ENCODE measurements around the gene MRLN. TPM values are rescaled to one million over a fixed set of nuclear protein-coding genes. Genes with fewer than 3 reads are reported as not detected.
"Not testable (repeated sequence)": the region's sequence is repeated elsewhere in the genome, so short reads cannot be mapped to it uniquely, and the experiment has no call there.

MRLN gene
- total RNA-seq, 1 donor from 2014 or later = not detected

DNA sequence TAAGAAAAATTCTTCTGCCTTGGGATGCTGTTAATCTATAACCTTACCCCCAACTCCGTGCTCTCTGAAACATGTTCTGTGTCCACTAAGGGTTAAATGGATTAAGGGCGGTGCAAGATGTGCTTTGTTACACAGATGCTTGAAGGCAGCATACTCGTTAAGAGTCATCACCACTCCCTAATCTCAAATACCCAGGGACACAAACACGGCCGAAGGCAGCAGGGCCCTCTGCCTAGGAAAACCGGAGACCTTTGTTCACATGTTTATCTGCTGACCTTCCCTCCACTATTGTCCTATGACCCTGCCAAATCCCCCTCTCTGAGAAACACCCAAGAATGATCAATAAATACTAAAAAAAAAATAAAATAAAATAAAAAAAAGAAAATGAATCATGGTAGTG is 8.5 kb downstream of the MRLN start:
- DNase-seq = not testable (repeated sequence)

GRCh38 chr10:59744156-59744555 is 9.1 kb downstream of the MRLN start:
- not testable (repeated sequence) for DNase-seq

DNA sequence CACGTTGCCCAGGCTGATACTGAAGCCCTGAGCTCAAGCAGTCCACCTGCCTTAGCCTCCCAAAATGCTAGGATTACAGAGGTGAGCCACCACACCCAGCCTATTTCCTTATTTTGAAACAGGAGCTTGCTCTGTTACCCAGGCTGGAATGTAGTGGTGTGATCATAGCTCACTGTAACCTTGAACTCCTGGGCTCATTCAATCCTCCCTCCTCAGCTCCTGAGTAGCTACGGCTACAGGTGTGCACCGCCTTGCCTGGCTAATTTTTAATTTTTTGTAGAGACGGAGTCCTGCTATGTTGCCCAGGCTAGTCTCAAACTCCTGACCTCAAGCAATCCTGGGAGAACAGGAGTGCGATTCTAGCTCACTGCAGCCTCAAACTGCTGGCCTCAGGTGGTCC is 11.7 kb downstream of the MRLN start:
- DNase-seq = no peak

DNA sequence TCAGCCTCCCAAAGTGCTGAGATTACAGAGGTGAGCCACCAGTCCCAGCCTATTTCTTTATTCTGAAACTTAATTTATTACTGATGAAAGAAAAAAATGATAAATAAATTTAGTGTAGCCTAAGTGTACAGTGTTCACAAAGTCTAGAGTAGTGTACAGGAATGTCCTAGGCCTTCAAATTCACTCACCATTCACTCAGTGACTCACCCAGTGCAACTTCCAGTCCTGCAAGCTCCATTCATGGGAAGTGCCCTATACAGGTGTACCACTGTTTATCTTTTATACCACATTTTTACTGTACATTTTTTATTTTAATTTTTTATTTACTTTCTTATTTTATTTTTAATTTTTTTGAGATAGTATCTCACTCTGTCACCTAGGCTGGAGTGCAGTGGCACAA is 12.2 kb downstream of the MRLN start:
- DNase-seq = no peak

DNA sequence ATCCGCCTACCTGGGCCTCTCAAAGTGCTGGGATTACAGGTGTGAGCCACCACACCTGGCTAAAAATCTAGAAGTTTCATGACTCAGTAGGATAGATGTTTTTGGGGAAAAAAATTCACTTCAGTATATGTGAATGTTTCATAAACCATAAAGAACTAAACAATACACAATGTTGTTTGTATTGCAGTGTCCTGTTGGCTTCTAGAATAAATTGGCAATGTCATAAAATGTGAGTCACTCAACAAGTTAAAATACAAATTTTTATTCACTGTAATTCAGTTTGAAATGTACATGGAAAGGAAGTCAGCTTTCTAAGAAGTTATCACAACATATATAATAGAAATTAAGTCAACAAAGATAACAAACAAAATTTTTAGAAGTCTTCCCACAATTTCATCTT is 16.5 kb downstream of the MRLN start:
- no peak for DNase-seq

DNA sequence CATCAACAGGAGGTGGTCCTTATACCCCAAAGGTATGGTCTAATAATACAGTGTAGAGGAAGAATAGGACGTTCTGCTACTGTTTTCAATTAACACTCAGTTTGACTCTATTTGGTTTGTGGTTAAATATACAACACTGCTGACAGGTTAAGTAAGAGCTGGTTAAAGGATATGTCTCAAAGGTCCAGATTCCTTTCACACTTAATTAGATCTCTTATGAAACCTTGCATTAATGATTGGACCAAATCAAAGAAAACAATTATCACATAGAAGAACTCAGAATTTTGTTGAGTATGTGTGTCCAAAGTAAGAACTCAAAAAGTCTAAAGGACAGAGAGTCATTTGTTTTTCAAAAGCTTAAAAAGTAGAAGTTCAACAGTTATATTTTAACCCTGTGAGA is 18.0 kb downstream of the MRLN start:
- DNase-seq = no peak

GRCh38 chr10:59734014-59734462 is 19.2 kb downstream of the MRLN start:
- no peak for DNase-seq

DNA sequence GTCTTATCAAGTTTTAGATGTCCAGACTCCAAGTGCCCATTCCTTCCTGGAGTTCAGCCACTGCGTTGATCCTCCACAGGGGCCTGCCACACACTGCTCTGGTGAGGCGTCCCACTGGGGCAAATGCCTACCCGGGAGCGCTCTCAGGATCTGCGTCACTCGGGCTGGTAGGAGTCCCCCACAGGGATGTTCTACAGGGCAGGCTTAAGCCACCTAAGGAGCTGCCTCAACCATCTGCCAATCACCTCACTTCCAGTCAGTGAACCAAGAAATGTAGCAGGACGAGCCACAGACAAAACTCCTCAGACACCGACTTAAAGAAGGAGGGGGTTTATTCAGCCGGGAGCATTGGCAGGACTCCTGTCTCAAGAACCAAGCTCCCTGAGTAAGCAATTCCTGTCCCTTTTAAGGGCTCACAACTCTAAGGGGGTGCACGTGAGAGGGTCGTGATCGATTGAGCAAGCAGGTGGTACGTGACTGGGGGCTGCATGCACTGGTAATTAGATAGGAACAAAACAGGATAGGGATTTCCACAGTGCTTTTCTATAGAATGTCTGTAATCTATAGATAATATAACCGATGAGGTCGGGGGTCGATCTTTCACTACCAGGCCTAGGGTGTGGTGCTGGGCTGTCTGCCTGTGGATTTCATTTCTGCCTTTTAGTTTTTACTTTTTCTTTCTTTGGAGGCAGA is 19.8 kb downstream of the MRLN start:
- DNase-seq = not testable (repeated sequence)

GRCh38 chr10:59732849-59733248 is 20.4 kb downstream of the MRLN start:
- not testable (repeated sequence) for DNase-seq

- not testable (repeated sequence) for DNase-seq
These were observed 24.1 kb downstream of the MRLN start for GRCh38 chr10:59729167-59729566.

- DNase-seq = no peak
These were observed 28.9 kb downstream of the MRLN start for GRCh38 chr10:59724098-59724938.

DNA sequence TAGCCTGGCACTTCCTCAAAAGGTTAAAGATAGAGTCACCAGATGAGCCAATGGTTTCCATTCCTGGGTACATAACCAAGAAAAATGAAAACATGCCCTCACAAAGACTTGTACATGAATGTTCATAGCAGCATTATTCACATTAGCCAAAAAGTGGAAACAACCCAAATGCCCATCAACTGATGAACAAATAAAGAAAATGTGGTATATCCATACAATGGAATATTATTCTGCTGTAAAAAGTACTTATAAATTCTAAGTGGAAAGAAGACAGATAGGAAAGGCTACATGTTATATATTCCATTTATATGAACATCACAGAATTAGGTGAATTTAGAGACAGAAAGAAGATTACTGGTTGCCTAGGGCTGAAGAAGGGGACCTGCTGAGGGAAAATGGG is 32.9 kb downstream of the MRLN start:
- DNase-seq = no peak

DNA sequence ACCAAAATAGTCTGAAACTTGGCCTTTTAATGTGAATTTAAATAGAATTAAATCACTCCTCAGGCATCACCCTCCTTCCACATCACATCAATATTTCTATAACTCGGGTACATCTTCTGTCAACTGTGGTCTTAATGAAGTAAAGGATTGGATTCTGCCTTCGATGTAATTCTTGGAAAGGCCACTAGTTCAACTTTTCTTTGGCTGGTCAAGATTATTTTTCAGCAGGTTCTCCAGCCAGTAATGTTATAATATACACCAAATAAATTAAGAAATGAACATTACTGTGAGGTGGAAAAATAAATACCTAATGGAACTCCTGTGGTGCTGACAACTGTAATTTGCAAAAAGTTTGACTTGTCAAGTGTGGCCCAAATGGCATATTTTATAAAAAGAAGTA is 33.9 kb downstream of the MRLN start:
- DNase-seq = no peak

DNA sequence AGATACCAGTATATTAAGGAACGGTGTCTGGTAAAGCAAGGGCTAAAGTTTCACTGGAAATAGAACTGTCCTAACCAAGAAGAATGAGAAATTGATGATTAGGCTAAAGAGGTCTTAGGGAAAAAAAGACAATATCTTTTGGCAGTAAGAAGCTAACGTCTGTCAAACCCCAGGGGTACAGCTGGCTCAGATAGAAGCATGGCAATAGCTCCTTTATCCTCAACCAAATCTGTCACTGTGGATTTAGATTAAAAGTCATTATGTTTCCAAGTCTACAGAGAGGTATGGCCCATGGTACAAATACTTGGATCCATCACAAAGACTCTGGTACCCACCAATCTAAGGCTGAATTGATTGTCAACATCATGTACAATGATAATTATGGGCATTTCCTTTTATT is 35.0 kb downstream of the MRLN start:
- no peak for DNase-seq

- no peak for DNase-seq
These were observed 39.9 kb downstream of the MRLN start for GRCh38 chr10:59713196-59713821.

DNA sequence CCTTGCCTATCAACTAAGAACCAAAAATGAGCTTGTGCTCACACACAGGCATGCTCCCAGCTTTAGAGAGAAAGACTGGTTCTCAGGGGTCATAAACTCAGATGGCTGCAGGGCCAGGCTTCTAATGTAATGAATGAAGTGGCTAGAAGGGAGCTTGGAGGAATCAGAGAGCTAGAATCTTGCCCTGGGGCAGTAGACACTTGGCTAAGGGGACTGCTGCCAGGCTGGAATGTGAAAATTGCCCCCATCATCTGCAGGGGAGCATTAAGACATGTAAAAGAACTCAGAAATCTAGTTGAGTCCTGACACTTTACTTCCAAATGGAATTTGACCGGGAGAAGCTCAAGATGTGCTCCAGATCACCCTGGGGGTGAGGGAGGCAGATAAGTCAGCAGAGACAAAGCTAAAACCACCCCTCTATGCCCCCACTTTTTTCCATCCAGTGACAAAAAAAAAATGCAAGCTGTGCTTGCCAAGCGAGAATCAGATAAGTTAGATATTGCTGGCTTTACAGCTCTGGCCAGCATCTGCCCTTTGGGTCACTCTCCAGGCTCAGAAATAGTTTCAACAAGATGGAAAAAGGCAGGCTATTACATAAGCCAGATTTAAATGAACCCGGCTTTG is 41.3 kb downstream of the MRLN start:
- no peak for DNase-seq

GRCh38 chr10:59709395-59710125 is 43.7 kb downstream of the MRLN start, which contains the start of gene SLC16A9:
SLC16A9 (minus strand) TSS chr10:59709850; CDS start chr10:59684291, 25,559 bp downstream.
- DNase-seq = peak; percentile 58

- DNase-seq = no peak
These were observed 44.4 kb downstream of the MRLN start for GRCh38 chr10:59708816-59709394.

- DNase-seq = no peak
These were observed 46.1 kb downstream of the MRLN start for GRCh38 chr10:59706851-59707797.

DNA sequence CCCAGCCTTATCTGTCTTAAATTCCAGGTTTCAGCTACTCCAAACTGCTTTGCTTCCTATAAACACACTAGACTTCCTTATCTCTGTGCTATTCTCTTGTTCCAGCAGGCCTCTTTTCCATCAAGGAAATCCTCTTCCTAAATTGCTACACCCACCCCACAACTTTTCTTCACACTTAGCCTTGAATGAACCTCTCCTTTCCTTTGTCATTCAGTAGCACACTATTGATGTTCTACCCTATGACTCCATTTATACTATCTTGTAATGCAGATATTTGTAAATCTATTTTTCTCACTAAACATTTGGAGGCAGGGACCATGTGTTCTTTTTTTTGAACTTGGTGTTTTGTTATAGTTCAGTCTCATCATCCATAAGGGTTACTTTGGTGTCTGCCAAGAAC is 47.3 kb downstream of the MRLN start:
- no peak for DNase-seq
